Thymus (tissue), 11 donors: ENCODE data around the gene ARHGDIG. TPM values are rescaled to one million over a fixed set of nuclear protein-coding genes. Genes with fewer than 3 reads are reported as not detected.
"Not testable (repeated sequence)": the region's sequence is repeated elsewhere in the genome, so short reads cannot be mapped to it uniquely, and the experiment has no call there.

Experiments
- DNase-seq, 9 donors: peaks; one replicate each; pipeline ENCODE4 v3.0.0-alpha.2; 2013; ENCODE audit warnings: low spot score in 9 of 9, low read depth in 6 of 9, missing footprints in 1 of 9
- H3K27ac ChIP-seq, 2 donors: one replicate each; pipeline ENCODE4 v1.5.1; 2013; ENCODE audit warnings: control low read depth in 1 of 2, low read depth in 1 of 2, low read length in 1 of 2, mild to moderate bottlenecking in 1 of 2, moderate library complexity in 1 of 2
- H3K27me3 ChIP-seq, 2 donors: one replicate each; pipeline ENCODE4 v1.5.1; 2013; ENCODE audit warnings: low read length in 1 of 2; ENCODE audit not compliant: control insufficient read depth in 2 of 2, insufficient read depth in 1 of 2
- H3K36me3 ChIP-seq, 2 donors: one replicate each; pipeline ENCODE4 v1.5.1; 2013; ENCODE audit warnings: low read length in 1 of 2, mild to moderate bottlenecking in 1 of 2, moderate library complexity in 1 of 2; ENCODE audit not compliant: control insufficient read depth in 2 of 2, insufficient read depth in 2 of 2
- H3K4me1 ChIP-seq, 2 donors: one replicate each; pipeline ENCODE4 v1.5.1; 2013; ENCODE audit warnings: low read length in 2 of 2; ENCODE audit not compliant: control insufficient read depth in 2 of 2, insufficient read depth in 2 of 2
- H3K4me3 ChIP-seq, 2 donors: one replicate each; pipeline ENCODE4 v1.5.1; 2013; ENCODE audit warnings: low read length in 2 of 2, control low read depth in 1 of 2, mild to moderate bottlenecking in 1 of 2
- H3K9me3 ChIP-seq, 2 donors: one replicate each; pipeline ENCODE4 v1.5.1; 2013; ENCODE audit warnings: low read length in 1 of 2, mild to moderate bottlenecking in 1 of 2; ENCODE audit not compliant: control insufficient read depth in 2 of 2, insufficient read depth in 1 of 2
- WGBS: extraction: QIAGEN DNeasy Blood & Tissue Kit; methylation state at CpG from one replicate; pipeline ENCODE4 v1.1.7; 2013; 5-methylcytosine and 5-hydroxymethylcytosine counted together
- polyA plus RNA-seq: library from polyadenylated mRNA; stranded (reverse); fragments of 200-250 nt; gene quantifications from one replicate; pipeline ENCODE4 v1.2.3, GENCODE V29; 2013
- total RNA-seq: library from RNA; stranded (reverse); fragments of 120-200 nt; gene quantifications from one replicate; pipeline ENCODE4 v1.2.4, GENCODE V29; 2013
- donor health status: healthy.

The ARHGDIG gene
- total and polyA plus RNA-seq, 2 donors: 0.09 to 0.52 TPM

- H3K9me3 ChIP-seq: no peaks in the 10 kb centered on the region
- 92% methylated on average over 12 of the region's 12 CpGs for WGBS
- H3K36me3 ChIP-seq: peaks cover 8 to 9% of the 10 kb centered on the region in 2 donors
- H3K4me1 ChIP-seq: peaks cover 0 to 18% of the 10 kb centered on the region in 2 donors
- H3K27ac ChIP-seq: no peak overlapping the region
- no peak overlapping the region for H3K4me3 ChIP-seq
- no peak for DNase-seq
- no peaks in the 10 kb centered on the region for H3K27me3 ChIP-seq
Observed at GRCh38 chr16:249431-249830, 31.0 kb upstream of the ARHGDIG start.

- peaks cover 12 to 27% of the 10 kb centered on the region in 2 donors for H3K36me3 ChIP-seq
- H3K4me3 ChIP-seq: no peak overlapping the region
- H3K27ac ChIP-seq: peak overlapping the region; percentile 1 to 59
Observed at GRCh38 chr16:252366-253337, 27.7 kb upstream of the ARHGDIG start.

GRCh38 chr16:253833-254232 is 26.6 kb upstream of the ARHGDIG start:
- Histone ChIP-seq H3K27ac (no peak overlapping the region), H3K36me3 (peaks cover 12 to 27% of the 10 kb centered on the region in 2 donors)
- 82% methylated on average over 6 of the region's 6 CpGs for WGBS

More at GRCh38 chr16:252366-253337, 27.7 kb upstream of the ARHGDIG start:
- Histone ChIP-seq H3K9me3 (no peaks in the 10 kb centered on the region), H3K27me3 (no peaks in the 10 kb centered on the region), H3K4me1 (peaks cover 0 to 18% of the 10 kb centered on the region in 2 donors)
- 53% methylated on average over 30 of the region's 30 CpGs for WGBS
- peak in 6 of 9 donors; percentile 14 to 48 (median 20) for DNase-seq

GRCh38 chr16:254461-254860 is 25.9 kb upstream of the ARHGDIG start:
- 96% methylated on average over 25 of the region's 25 CpGs for WGBS
- Histone ChIP-seq H3K27ac (no peak overlapping the region), H3K36me3 (peaks cover 13 to 31% of the 10 kb centered on the region in 2 donors), H3K9me3 (no peaks in the 10 kb centered on the region), H3K27me3 (no peaks in the 10 kb centered on the region), H3K4me3 (no peak overlapping the region), H3K4me1 (peaks cover 0 to 18% of the 10 kb centered on the region in 2 donors)
- no peak for DNase-seq

More at GRCh38 chr16:253833-254232, 26.6 kb upstream of the ARHGDIG start:
- peaks cover 0 to 18% of the 10 kb centered on the region in 2 donors for H3K4me1 ChIP-seq
- no peak overlapping the region for H3K4me3 ChIP-seq
- H3K9me3 ChIP-seq: no peaks in the 10 kb centered on the region
- no peaks in the 10 kb centered on the region for H3K27me3 ChIP-seq
- DNase-seq: peak in 1 of 9 donors; percentile 21

- H3K4me3 ChIP-seq: no peak overlapping the region
- no peak for DNase-seq
- H3K27ac ChIP-seq: no peak overlapping the region
- WGBS: 98% methylated on average over 6 of the region's 6 CpGs
- peaks cover 20 to 35% of the 10 kb centered on the region in 2 donors for H3K36me3 ChIP-seq
- H3K4me1 ChIP-seq: peaks cover 0 to 18% of the 10 kb centered on the region in 2 donors
- no peaks in the 10 kb centered on the region for H3K9me3 ChIP-seq
- no peaks in the 10 kb centered on the region for H3K27me3 ChIP-seq
Observed at GRCh38 chr16:255183-255582, 25.2 kb upstream of the ARHGDIG start.

GRCh38 chr16:258091-258490 is 22.3 kb upstream of the ARHGDIG start:
- H3K9me3 ChIP-seq, H3K4me3 ChIP-seq, DNase-seq, H3K4me1 ChIP-seq, H3K27me3 ChIP-seq, H3K27ac ChIP-seq: not testable (repeated sequence)
- H3K36me3 ChIP-seq: peaks cover 34 to 52% of the 10 kb centered on the region in 2 donors
- WGBS: 97% methylated on average over 10 of the region's 13 CpGs

- no peaks in the 10 kb centered on the region for H3K9me3 ChIP-seq
- H3K27ac ChIP-seq: no peak overlapping the region
- H3K27me3 ChIP-seq: no peaks in the 10 kb centered on the region
- peaks cover 36 to 63% of the 10 kb centered on the region in 2 donors for H3K36me3 ChIP-seq
- H3K4me1 ChIP-seq: peaks cover 0 to under 1% of the 10 kb centered on the region in 2 donors
- no peak overlapping the region for H3K4me3 ChIP-seq
- no peak for DNase-seq
- WGBS: 94% methylated on average over 10 of the region's 10 CpGs
Observed at GRCh38 chr16:259226-259625, 21.2 kb upstream of the ARHGDIG start.

- Histone ChIP-seq H3K9me3 (no peaks in the 10 kb centered on the region), H3K27me3 (no peaks in the 10 kb centered on the region), H3K36me3 (peaks cover 37 to 62% of the 10 kb centered on the region in 2 donors), H3K27ac (no peak overlapping the region), H3K4me3 (no peak overlapping the region), H3K4me1 (no peaks in the 10 kb centered on the region)
- 89% methylated on average over 13 of the region's 13 CpGs for WGBS
- DNase-seq: no peak
Observed at GRCh38 chr16:259814-260253, 20.6 kb upstream of the ARHGDIG start.

GRCh38 chr16:260326-260725 is 20.1 kb upstream of the ARHGDIG start:
- peaks cover 40 to 64% of the 10 kb centered on the region in 2 donors for H3K36me3 ChIP-seq

More at GRCh38 chr16:260326-260725, 20.1 kb upstream of the ARHGDIG start:
- H3K4me1 ChIP-seq: no peaks in the 10 kb centered on the region
- H3K27me3 ChIP-seq: no peaks in the 10 kb centered on the region
- H3K27ac ChIP-seq: no peak overlapping the region
- no peak overlapping the region for H3K4me3 ChIP-seq
- WGBS: 96% methylated on average over 19 of the region's 19 CpGs
- no peak for DNase-seq
- no peaks in the 10 kb centered on the region for H3K9me3 ChIP-seq
